Lower leg skin (tissue), 4 donors: ENCODE data around the gene PIGW. TPM values are rescaled to one million over a fixed set of nuclear protein-coding genes. Genes with fewer than 3 reads are reported as not detected.

ENCODE experiments used
- DNase-seq, 2 donors: peaks; one replicate each; pipeline ENCODE4 v3.0.0-alpha.2; 2019; ENCODE audit warnings: low spot score in 2 of 2
- H3K4me3 ChIP-seq: fragments of 200-600 bp; sonication (generic); 2 replicates; pipeline ENCODE4 v1.5.1; 2017; ENCODE audit warnings: mild to moderate bottlenecking, low read depth; ENCODE audit not compliant: poor library complexity, severe bottlenecking
- CTCF ChIP-seq, 3 donors: fragments of 450-650 bp; IDR thresholded peaks; one replicate each; pipeline ENCODE4 v1.5.1; 2016; ENCODE audit warnings: antibody characterized with exemption in 3 of 3, mild to moderate bottlenecking in 3 of 3, moderate library complexity in 2 of 3
- POLR2A ChIP-seq, 2 donors: fragments of 450-650 bp; IDR thresholded peaks; one replicate each; pipeline ENCODE4 v1.6.1; 2016 to 2017; ENCODE audit warnings: antibody characterized with exemption in 2 of 2, mild to moderate bottlenecking in 1 of 2, moderate library complexity in 1 of 2
- WGBS, 2 donors: methylation state at CpG; one replicate each; pipeline ENCODE4 v1.1.5; 2018; 5-methylcytosine and 5-hydroxymethylcytosine counted together
- intact Hi-C: fragments of 100-400 bp; cut with DNase I; formaldehyde crosslinking; loops from one replicate; pipeline ENCODE4 v1.15.0; 2023; ENCODE audit warnings: low total_unique reads
- total RNA-seq, 4 donors: library from RNA; depleted of rRNA; stranded (reverse); fragments of >200 nt; gene quantifications; one replicate each; pipeline ENCODE4 v1.1.0, GENCODE V29; 2016

Gene PIGW
- total RNA-seq, 4 donors from 2014 or later: 4.3 to 9.0 (median 6.9) TPM

GRCh38 chr17:36498560-36499300, 36.1 kb upstream of the PIGW start:
- WGBS, 2 donors: 71 to 75% methylated on average over 7 of the region's 7 CpGs
- DNase-seq: peak in 1 of 2 donors; percentile 39
- TF ChIP-seq POLR2A (IDR thresholded peaks at IDR 0.05) (no peak), CTCF (IDR thresholded peaks at IDR 0.05) (no peak)

DNA sequence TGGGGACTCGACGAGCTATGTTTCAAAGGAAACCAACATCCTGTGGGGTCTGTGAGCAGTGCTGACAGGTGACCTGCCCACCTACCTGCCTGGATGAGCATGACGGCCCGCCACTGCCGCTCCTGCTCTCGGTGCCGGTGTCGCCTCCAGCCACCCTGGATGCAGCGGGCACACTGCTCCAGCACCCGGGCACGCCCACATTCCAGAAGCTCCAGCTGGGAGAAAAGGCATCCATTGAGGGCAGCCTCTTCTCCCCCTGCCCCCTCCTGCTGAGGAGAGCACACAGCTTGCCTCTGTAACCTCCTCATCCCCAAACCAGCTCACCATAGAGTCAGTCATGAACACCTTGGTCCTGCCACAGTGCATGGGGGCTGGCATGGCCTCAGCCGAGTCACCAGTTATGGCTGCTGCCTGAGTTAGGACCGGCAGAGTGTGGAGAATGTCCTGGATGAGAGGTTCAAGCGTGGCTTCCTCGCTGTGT, 34.0 kb upstream of the PIGW start:
- 76 to 93% methylated on average over 15 of the region's 15 CpGs for WGBS, 2 donors
- DNase-seq: peak in 1 of 2 donors; percentile 81
- TF ChIP-seq POLR2A (IDR thresholded peaks at IDR 0.05) (no peak), CTCF (IDR thresholded peaks at IDR 0.05) (no peak)
- intact Hi-C loops: no loop called here
- no peak overlapping the region for H3K4me3 ChIP-seq

More at GRCh38 chr17:36498560-36499300, 36.1 kb upstream of the PIGW start:
- H3K4me3 ChIP-seq: no peak overlapping the region
- intact Hi-C loops: no loop called here

DNA sequence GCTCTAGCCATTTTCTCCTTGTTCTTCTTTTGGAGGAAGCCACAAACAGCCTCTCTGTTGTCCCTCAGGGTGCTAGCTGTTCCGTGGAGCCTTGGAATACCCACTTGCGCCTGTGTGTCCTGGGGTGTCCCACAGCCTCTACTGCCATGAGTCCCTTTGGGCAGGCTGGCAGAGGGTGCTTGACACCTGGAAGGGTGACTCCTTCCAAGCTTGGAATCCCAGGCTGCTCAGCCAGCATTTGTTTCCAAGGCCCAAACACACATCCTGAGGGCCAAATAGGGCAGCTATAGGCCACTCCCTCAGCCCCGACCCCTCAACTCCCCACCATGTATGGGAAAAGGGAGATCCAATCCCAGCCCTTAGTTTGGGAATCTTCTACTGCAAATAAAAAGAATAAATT, 33.4 kb upstream of the PIGW start:
- TF ChIP-seq CTCF (IDR thresholded peaks at IDR 0.05): no peak
- no peak for TF ChIP-seq POLR2A (IDR thresholded peaks at IDR 0.05)
- 90 to 96% methylated on average over 3 of the region's 3 CpGs for WGBS, 2 donors
- DNase-seq: peak in 1 of 2 donors; percentile 23
- intact Hi-C loops: no loop called here
- H3K4me3 ChIP-seq: no peak overlapping the region

DNA sequence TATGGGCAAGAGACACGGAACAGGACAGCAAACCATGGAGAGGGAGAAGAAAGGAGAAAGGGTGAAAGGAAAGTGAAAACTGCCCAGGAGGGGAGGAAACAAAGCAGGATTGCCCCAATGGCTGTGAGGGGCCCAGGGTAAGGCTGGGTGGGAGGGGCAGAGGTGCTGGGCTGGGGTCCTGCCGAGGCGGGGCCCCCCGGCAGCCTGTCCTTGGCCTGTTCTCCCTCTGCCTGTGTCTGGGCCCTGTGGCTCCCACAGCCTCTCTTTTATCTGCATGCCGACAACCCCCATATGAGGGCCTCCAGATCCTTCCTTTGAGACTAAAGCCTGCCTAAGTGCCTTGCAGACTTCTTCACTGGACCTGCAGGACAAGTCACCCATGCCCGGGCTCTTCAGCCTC, 32.8 kb upstream of the PIGW start:
- no peak for TF ChIP-seq POLR2A (IDR thresholded peaks at IDR 0.05)
- no peak for TF ChIP-seq CTCF (IDR thresholded peaks at IDR 0.05)
- DNase-seq: peak in 1 of 2 donors; percentile 46
- intact Hi-C loops: no loop called here
- H3K4me3 ChIP-seq: no peak overlapping the region
- WGBS, 2 donors: 94% methylated on average over 6 of the region's 6 CpGs

DNA sequence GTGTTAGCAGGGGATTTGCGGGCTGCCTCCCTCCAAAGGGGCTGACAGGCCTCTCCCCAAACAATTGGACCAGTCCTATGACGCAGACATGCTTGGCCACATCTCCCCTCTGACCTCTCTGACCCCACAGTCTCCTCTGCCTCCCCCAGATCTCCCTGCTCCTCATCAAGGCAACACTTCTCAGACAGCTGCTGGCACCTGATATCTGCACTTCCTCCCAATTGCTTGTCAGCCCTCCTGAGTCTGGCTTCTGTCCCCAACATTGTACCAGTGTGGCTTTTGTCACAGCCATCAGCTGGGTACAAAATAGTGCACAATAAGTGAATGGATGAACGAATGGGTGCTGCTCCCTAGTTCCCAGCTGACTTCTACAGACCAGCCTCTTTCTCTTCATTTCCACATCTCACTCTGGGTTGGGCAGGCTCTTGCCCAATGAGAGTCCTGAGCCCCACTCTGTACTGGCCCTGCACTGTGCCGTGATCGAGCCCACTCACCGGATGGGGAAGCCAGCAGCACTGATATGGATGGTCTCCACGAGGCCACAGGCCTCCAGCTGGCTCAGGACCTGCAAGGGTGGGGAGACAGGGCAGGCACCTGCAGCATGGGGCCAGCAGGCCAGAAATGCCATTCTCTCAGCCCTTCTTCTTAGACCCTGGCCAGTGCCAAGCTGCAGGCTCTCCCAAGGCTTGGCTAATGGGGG, 31.2 kb upstream of the PIGW start:
- WGBS, 2 donors: 96 to 98% methylated on average over 6 to 7 of the region's 7 CpGs

GRCh38 chr17:36504156-36504545, 30.6 kb upstream of the PIGW start:
- intact Hi-C loops: no loop called here

More for the DNA sequence above, 31.2 kb upstream of the PIGW start:
- DNase-seq: peak in 1 of 2 donors; percentile 46
- intact Hi-C loops: no loop called here
- no peak for TF ChIP-seq POLR2A (IDR thresholded peaks at IDR 0.05)
- H3K4me3 ChIP-seq: no peak overlapping the region

More at GRCh38 chr17:36504156-36504545, 30.6 kb upstream of the PIGW start:
- DNase-seq: peak in 1 of 2 donors; percentile 52
- WGBS, 2 donors: 98 to 100% methylated on average over 5 of the region's 5 CpGs
- H3K4me3 ChIP-seq: no peak overlapping the region
- TF ChIP-seq CTCF (IDR thresholded peaks at IDR 0.05): no peak
- TF ChIP-seq POLR2A (IDR thresholded peaks at IDR 0.05): no peak
